Mucosa of stomach (tissue), 1 donor: ENCODE data around the gene RHOG.
"Not testable (repeated sequence)": the region's sequence is repeated elsewhere in the genome, so short reads cannot be mapped to it uniquely, and the experiment has no call there.

Experiments used
- H3K27me3 ChIP-seq: one replicate; pipeline ENCODE4 v1.7.0; 2013; ENCODE audit warnings: mild to moderate bottlenecking, low read length; ENCODE audit not compliant: control insufficient read depth, insufficient read depth
- H3K36me3 ChIP-seq: one replicate; pipeline ENCODE4 v1.7.0; 2013; ENCODE audit warnings: low read length; ENCODE audit not compliant: control insufficient read depth, insufficient read depth
- H3K4me1 ChIP-seq: one replicate; pipeline ENCODE4 v1.7.0; 2013; ENCODE audit warnings: mild to moderate bottlenecking, low read length; ENCODE audit not compliant: control insufficient read depth, insufficient read depth
- H3K4me3 ChIP-seq: one replicate; pipeline ENCODE4 v1.7.0; 2013; ENCODE audit warnings: low read length
- H3K9ac ChIP-seq: one replicate; pipeline ENCODE4 v1.7.0; 2013; ENCODE audit warnings: mild to moderate bottlenecking, low read length, moderate library complexity
- H3K9me3 ChIP-seq: one replicate; pipeline ENCODE4 v1.7.0; 2013; ENCODE audit warnings: mild to moderate bottlenecking, low read length, moderate library complexity; ENCODE audit not compliant: control insufficient read depth
- donor health status: Pancreatic carcinoma.

RHOG gene

DNA sequence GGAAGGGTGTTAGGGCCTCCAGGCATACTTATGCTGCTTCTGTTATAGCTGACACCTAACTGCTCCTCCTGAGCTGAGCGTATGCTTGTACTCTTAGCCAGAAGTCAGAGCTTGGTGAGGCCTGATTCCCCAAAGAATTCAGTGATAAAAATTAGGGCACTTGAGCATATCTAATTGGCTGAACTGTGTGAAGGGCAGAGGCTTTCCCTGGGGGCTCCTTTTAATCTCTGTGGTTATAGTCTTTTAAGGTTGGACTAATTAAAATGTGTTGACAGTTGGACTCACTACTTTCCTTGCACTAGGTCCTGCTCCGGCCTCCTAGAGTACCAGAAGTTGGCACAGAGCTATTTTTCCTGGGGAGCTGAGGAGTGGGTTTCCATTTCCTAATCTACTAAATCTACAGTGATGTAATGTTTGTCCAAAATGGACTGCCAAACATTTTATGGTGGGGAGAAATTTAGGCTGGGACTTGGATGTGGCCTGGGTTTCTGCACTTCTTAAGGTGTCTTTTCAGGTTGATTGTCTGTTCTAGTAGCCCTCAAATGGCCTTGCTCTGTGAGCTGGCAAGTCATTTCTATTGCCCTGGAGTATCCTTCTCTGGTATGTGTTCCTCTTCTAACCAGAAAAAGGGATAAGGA is 33.1 kb upstream of the RHOG start:
- no peak overlapping the region for H3K9ac ChIP-seq

DNA sequence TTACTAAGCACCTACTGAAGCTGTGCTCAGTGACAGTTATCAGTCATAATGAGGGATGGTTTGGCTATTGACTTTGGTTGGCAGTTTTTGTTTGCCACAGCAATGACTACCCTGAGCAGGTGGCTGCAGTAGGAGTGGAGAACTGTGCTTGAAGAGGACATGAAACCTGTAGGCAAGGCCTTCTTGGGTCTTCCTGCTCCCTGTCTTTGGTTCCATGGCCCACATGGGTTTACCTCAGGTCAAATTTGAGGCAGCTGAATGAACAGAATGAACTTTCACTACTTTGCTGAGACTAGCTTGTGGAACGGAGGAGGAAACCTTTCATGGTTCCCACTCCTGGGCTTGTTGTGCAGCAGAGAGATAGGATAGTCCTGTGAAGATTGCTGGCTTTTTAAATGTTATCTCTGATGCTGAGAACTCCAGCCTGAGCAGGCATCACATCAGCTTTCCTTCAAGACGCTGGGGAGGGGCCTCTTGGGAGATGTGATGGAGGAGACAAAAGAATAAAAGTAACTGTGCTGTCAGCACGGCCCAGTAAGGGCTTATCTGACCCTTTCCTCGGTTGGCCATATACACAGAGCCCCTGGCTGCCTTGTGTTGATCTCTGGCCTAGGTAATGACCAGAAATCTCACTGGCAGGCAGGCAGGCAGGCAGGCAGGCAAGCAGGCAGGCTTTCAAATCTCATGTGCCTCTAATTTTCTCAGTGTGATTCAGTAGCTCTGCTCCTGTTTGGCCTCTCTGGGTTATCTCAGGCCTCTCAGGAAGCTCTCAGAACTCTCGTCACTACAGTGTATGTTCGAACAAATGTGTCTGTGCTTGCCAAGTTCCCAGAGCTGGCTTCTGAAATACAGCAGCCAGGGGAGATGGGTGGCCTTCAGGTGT is 26.7 kb upstream of the RHOG start:
- Histone ChIP-seq H3K4me1 (peaks cover 37% of the 10 kb centered on the region), H3K4me3 (no peak overlapping the region), H3K9ac (no peak overlapping the region)

More for the DNA sequence above, 33.1 kb upstream of the RHOG start:
- Histone ChIP-seq H3K9me3 (no peaks in the 10 kb centered on the region), H3K36me3 (no peaks in the 10 kb centered on the region), H3K4me1 (peaks cover 16% of the 10 kb centered on the region), H3K4me3 (no peak overlapping the region), H3K27me3 (no peaks in the 10 kb centered on the region)

DNA sequence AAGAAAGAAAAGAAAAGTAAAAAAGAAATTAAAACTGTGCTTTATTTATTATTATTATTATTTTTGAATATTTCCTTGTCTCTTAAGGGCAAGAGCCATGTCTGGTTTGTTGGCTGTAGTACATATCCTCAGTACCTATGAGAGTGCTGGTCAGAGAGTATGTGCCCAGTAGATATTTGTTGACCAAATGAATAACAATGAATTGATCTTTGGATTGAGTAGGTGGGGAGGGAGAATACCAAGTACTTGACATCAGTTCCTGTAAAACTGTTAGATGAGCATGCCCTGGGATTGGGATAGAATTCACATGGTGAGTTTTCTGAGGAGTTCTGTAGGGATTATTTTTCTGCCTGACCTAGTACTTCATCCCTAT is 26.1 kb upstream of the RHOG start:
- no peak overlapping the region for H3K4me3 ChIP-seq
- H3K36me3 ChIP-seq = no peaks in the 10 kb centered on the region
- no peak overlapping the region for H3K9ac ChIP-seq
- no peaks in the 10 kb centered on the region for H3K27me3 ChIP-seq
- H3K9me3 ChIP-seq = no peaks in the 10 kb centered on the region
- H3K4me1 ChIP-seq = peaks cover 37% of the 10 kb centered on the region

More for the DNA sequence above, 26.7 kb upstream of the RHOG start:
- no peaks in the 10 kb centered on the region for H3K9me3 ChIP-seq
- H3K36me3 ChIP-seq = no peaks in the 10 kb centered on the region
- H3K27me3 ChIP-seq = no peaks in the 10 kb centered on the region

DNA sequence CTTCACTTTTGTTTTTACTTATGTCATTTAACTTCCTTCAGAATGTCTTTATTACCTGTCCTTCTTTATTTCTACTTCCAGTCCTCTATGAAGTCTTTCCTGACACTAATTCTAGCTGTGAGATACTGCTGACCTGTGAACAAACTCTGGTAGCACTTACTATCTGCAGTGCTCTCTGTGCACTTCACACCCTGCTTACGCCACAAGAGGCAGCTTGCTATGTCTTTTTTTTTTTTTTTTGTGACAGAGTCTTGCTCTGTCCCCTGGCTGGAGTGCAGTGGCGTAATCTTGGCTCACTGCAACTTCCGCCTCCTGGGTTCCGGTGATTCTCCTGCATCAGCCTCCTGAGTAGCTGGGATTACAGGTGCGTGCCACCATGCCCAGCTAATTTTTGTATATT is 25.4 kb upstream of the RHOG start:
- no peak overlapping the region for H3K9ac ChIP-seq
- H3K4me1 ChIP-seq = peaks cover 37% of the 10 kb centered on the region
- H3K36me3 ChIP-seq = no peaks in the 10 kb centered on the region
- H3K4me3 ChIP-seq = no peak overlapping the region
- no peaks in the 10 kb centered on the region for H3K9me3 ChIP-seq
- H3K27me3 ChIP-seq = no peaks in the 10 kb centered on the region

DNA sequence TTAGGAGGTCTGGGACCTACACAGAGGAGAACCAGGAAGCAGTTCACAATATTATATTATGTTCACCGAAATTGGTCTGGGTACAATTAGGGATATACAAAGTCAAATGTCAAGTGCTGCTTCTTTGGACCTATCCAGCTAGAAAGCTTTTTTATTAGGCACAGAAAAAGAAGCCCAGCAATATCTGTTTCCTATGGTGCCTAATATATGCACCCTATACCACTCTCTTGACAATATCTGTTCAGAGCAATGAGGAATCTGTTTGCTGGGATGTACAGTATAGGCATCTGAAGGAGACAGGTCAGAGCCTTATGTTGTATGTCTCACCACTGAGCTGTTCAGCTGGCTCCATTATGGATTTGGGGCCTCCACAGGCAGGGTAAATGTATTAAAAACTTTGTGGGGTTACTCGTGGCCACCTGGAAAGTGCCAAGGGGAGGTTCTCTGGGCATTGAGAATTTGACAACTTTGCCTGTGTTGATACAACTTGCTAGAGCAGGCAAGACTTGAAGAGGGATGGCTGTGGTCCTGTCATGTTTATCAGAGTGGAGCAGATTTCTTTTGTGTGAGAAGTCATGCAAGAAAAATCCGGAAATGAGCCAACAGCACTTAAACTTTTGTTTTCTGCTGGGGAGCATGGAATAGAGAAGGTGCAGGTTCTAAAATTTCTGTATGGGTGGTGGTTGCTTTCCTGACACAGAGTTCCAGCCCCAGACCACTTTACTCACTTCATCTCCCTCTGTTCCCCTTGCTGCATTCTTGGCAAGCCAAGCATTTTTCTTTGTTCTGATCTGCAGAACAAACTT is 24.8 kb upstream of the RHOG start:
- Histone ChIP-seq H3K4me3 (no peak overlapping the region), H3K4me1 (peaks cover 42% of the 10 kb centered on the region)

DNA sequence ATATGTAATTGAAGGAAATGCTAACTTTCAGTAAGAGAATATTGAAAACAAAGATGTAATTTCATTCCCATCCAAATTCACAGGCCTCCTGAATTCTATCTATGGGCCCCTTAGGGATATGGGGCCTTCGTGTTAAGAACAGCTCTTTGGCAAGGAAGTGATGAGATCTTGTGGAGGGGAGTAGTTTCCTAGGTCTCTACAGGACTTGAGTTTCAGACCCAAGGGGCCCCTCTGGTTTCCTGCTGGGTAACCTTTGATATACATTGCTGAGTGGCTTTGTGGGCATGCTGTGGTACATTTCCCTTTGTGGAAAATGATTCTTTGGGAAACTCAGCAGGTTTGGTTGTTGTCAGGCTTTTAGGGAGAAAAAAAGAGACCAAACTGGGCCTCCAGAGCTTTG is 20.9 kb upstream of the RHOG start:
- H3K9ac ChIP-seq = no peak overlapping the region
- H3K9me3 ChIP-seq = no peaks in the 10 kb centered on the region
- H3K27me3 ChIP-seq = no peaks in the 10 kb centered on the region
- H3K36me3 ChIP-seq = no peaks in the 10 kb centered on the region
- H3K4me1 ChIP-seq = peaks cover 57% of the 10 kb centered on the region
- no peak overlapping the region for H3K4me3 ChIP-seq

More for the DNA sequence above, 24.8 kb upstream of the RHOG start:
- H3K36me3 ChIP-seq = no peaks in the 10 kb centered on the region
- no peaks in the 10 kb centered on the region for H3K27me3 ChIP-seq
- H3K9me3 ChIP-seq = no peaks in the 10 kb centered on the region
- H3K9ac ChIP-seq = no peak overlapping the region

DNA sequence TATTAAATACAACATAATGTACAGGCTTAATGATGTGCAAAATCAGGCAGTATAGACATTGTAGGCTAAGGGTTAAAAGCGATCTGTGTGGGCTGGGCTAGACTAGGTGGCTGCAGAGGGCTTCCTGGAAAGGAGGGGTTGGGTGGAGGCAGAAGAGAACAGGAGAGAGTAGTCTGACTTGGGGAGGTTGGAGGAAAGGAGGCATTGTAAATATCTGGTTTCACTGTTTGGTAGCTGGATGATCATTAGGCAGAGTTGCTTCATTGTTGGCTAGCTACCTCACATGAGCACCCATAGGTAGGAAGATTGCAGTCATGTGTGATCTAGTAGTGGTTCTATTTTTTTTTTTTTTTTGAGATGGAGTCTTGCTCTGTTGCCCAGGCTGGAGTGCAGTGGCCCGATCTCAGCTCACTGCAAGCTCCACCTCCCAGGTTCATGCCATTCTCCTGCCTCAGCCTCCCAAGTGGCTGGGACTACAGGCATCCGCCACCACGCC is 20.2 kb upstream of the RHOG start:
- H3K36me3 ChIP-seq, H3K9ac ChIP-seq, H3K9me3 ChIP-seq, H3K4me3 ChIP-seq, H3K27me3 ChIP-seq: not testable (repeated sequence)
- H3K4me1 ChIP-seq = peaks cover 51% of the 10 kb centered on the region

DNA sequence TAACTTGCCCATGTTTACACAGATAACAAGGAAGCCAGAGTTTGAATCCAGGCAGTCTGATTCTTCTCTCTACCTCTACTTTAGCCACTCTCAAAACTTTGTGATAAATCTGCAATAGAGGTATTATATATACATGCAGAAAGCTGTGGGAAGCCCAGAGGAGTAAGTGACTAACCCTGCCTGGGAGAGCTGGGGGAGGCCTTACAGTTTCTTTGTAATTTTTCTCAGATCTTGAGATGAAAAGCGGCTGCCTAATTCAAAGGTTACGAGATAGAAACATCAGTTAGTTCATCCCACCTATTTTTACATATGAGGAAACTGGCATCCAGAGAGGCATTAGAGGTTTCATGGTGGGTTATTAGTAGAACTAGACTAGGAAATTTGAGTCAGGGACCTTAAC is 19.6 kb upstream of the RHOG start:
- Histone ChIP-seq H3K4me1 (peaks cover 45% of the 10 kb centered on the region), H3K27me3 (no peaks in the 10 kb centered on the region), H3K4me3 (no peak overlapping the region), H3K9me3 (no peaks in the 10 kb centered on the region), H3K36me3 (no peaks in the 10 kb centered on the region), H3K9ac (no peak overlapping the region)

DNA sequence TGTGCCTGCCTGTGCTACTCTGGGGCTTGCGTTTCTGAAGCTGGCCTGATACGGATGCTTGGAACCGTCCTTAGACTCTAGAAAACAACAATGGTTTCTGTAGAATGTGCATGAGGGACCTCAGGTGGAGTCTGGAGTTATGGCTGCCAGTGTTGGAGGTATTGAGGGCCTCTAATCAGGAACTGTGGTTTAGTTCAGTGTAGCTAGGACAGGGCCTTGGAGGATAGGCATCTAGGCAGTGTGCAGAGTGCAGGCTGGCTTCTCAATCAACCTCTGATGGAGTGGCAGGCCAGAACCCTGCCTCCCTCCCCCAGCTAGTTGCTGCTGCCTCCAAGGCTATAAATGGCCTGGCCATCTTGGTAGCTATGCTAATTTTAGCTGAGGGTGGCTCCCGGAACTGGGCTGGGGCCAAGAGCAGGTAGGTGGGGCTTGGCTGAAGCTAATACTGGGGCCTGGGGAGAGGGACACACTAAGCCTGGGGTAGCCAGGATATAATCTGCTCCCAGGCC is 18.7 kb upstream of the RHOG start:
- Histone ChIP-seq H3K27me3 (no peaks in the 10 kb centered on the region), H3K9me3 (no peaks in the 10 kb centered on the region), H3K4me3 (no peak overlapping the region), H3K4me1 (peaks cover 45% of the 10 kb centered on the region), H3K36me3 (no peaks in the 10 kb centered on the region), H3K9ac (no peak overlapping the region)

DNA sequence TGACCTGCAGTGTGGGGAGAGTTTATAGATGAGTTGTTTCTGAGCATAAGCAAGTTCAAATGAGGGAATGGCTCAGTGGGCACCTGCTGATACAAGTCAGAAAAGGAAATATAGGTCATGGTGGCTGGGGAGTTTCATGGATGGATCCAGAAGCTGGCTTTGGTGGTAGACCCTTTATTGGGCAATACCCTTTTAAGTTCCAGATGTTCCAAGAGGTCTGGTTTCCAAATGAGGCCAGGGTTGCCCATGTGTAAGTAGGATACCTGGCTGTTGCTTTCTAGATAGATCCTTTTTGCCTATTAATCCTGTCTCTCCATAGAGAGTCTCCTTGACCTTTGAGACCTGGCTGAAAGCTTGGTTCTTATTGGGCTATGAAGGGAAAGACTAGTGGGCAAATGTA is 16.9 kb upstream of the RHOG start:
- Histone ChIP-seq H3K27me3 (no peaks in the 10 kb centered on the region), H3K9me3 (no peaks in the 10 kb centered on the region), H3K36me3 (no peaks in the 10 kb centered on the region), H3K4me3 (no peak overlapping the region), H3K4me1 (peaks cover 52% of the 10 kb centered on the region), H3K9ac (peak overlapping the region; percentile 45)

DNA sequence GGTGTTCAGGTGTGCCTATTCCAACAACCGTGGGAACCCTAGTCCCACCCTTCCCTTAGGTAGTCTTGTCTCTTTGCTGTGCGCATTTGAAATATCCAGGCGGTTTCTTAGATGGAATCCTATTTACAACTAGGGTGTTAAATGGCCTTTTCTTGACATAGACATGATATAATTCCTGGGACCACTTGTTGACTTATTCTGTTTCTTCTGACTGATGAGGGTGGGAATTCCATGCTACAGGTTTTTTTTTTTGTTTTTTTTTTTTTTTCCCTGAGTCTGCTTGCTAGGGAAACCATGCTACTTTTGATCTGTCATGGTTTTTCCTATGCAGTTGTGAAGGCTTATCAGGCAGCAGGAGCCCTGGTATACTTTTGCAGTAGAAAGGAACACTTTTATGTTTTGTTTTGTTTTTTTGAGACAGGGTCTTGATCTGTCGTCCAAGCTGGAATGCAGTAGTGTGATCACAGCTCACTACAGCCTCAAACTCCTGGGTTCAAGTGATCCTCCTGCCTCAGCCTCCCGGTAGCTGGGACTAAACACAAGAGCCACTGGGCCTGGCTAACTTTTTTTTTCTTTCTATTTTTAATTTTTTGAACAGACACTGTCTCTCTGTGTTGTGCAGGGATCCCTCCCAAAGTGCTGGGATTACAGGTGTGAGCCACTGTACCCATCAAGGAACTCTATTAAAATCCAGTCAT is 16.2 kb upstream of the RHOG start:
- Histone ChIP-seq H3K9me3 (no peaks in the 10 kb centered on the region), H3K4me1 (peaks cover 52% of the 10 kb centered on the region), H3K9ac (peak overlapping the region; percentile 76), H3K27me3 (no peaks in the 10 kb centered on the region), H3K4me3 (peak overlapping the region; percentile 85), H3K36me3 (no peaks in the 10 kb centered on the region)
